Left kidney (tissue), 2 donors: ENCODE results near the gene YAP1. TPM values are rescaled to one million over a fixed set of nuclear protein-coding genes. Genes with fewer than 3 reads are reported as not detected.
A peak's percentile ranks its signal among the peaks of the same experiment; 100 is the strongest.

Source experiments
- DNase-seq: peaks from one replicate; pipeline ENCODE4 v3.0.0-alpha.2; 2013
- polyA plus RNA-seq: library from polyadenylated mRNA; unstranded; fragments of 120-200 nt; gene quantifications from one replicate; pipeline ENCODE4 v1.2.1, GENCODE V29; 2013; ENCODE audit not compliant: insufficient read length

Gene YAP1
- polyA plus RNA-seq, 1 donor: 221 TPM

DNA sequence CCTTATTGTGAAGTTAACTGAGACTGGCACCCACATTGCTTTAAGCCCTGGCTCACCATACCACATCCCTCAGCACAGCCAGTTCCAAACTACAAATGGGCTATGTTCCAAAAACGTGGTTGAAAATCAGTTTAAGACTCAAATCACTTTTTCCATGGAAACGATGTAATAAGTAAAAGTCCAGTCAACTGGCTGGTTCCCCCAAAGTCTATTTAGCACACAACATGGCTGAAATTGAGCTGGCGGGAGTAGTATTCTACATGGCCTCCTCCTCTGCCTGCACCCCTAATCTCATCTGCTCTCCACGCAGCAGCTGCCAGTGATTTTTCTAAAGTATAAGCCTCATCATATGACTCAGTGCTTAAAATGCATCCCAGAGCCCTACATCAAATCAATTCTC is 166.1 kb downstream of the YAP1 start:
- no peak for DNase-seq

DNA sequence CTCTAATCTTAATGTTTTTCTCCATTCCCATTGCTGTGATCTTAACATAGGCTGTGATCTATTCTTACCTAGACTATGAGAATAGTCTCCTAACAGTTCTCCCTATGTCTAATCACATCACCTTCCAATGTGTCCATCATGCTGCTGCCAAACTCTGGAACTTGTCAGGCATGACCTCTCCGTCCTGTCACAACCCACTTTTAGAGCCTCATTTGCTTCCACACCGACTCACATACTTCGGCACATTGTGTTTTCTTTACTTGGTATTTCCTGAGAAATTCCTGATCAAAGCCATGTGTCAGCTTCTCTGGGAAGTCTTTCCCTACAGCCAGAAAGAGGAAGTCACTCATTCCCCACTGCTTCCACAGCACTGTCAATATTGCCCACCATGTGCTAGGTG is 166.5 kb downstream of the YAP1 start:
- DNase-seq: no peak

DNA sequence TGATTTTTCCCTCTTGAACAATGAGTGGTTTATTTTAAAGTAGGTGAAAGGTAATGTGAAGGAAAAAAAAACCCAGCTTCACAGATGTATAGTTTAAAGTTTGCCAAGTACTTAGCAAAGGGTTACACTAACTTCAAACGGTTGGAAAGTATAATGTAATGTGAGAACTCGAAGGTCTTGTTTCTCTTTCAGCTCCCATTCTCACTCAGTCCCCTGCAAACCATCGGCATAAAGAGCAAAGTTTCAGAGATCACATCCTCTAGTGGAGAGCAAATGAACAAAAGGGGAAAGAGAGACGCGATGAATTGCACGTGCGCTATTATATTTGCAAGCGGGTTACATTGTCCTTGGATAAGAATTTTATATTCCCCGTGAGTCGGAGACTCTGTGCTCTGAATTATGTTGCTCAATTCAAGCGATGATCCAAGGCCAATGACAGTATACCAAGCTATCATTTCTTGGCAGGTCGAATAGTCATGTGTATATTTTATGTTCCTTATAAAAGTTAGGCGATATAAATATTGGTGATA is 169.5 kb downstream of the YAP1 start:
- peak; percentile 71 for DNase-seq

DNA sequence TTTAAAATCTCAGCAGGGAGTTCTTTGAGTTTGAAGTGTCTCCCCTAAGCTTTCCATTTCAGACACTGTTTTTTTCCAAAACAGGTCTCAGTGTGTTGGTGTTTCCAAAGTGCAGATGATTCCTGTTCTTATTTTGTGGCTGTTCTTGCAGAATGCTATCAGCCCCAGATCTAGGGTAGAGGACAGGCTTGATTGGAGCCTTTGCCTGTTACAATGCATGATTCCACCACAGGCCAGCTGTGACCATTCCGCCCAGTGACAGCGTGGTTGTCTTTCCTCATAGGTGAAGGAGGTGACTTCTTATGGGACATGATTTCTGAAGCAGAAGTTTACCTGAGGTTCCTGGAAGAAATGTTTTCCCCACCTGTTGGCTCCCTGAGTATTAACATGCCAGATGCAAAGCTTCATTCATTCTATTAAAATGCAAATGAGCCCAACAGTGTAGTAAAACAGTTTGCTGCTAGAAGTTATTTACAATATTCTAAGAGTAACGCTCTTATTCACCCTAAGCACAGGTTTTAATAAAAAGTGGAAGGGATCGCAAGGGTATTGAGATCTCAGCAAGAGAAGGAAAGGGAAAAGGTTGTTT is 170.1 kb downstream of the YAP1 start:
- no peak for DNase-seq

Other genes with a start within 250 kb of the YAP1 start
- 6.7 TPM for gene CEP126, start 195.4 kb upstream of the YAP1 start, polyA plus RNA-seq
- not detected for gene ANGPTL5, start 193.9 kb upstream of the YAP1 start, polyA plus RNA-seq
- 4.7 TPM for gene CFAP300, start 63.0 kb upstream of the YAP1 start, polyA plus RNA-seq
- 1.4 TPM for gene BIRC3, start 207.0 kb downstream of the YAP1 start, polyA plus RNA-seq
- gene BIRC2, start 236.8 kb downstream of the YAP1 start, polyA plus RNA-seq: 82.0 TPM